Measurements from ENCODE around the gene HOXA1. TPM values are rescaled to one million over a fixed set of nuclear protein-coding genes. Genes with fewer than 3 reads are reported as not detected.
A peak's percentile ranks its signal among the peaks of the same experiment; 100 is the strongest.

Gene HOXA1
- under 1 TPM; 0.71 to 0.97 TPM for total RNA-seq
- long read RNA-seq, donor 1 = 0 reads
- long read RNA-seq, donor 2 = 0 reads

- intact Hi-C loops (cut with DNase I) = loop anchor here in 1 of 2 donors (5.0 to 10.0 kb wide), 2 partner anchors 61 to 239 kb away; no protein-coding TSS in a partner anchor
- DNase-seq (ENCODE audit: low spot score) = peak; percentile 96
Observed at GRCh38 chr7:27095897-27096767, at the start of gene HOXA1. TSS of gene HOXA1 (minus strand) at chr7:27096000. CDS start at chr7:27095912, 88 bp downstream.

GRCh38 chr7:27145165-27145913 lies 49.5 kb upstream of the HOXA1 start:
- DNase-seq (ENCODE audit: low spot score) = no peak
- intact Hi-C loops (cut with DNase I) = no loop called here

GRCh38 chr7:27144781-27145164 lies 49.0 kb upstream of the HOXA1 start:
- DNase-seq (ENCODE audit: low spot score) = no peak
- intact Hi-C loops (cut with DNase I) = loop anchor here in 1 of 2 donors (1.0 kb wide), 1 partner anchor 460 kb away; no protein-coding TSS in a partner anchor

- intact Hi-C loops (cut with DNase I) = loop anchor here in 1 of 2 donors (1.0 kb wide), 1 partner anchor 460 kb away; no protein-coding TSS in a partner anchor
- DNase-seq (ENCODE audit: low spot score) = no peak
Observed at GRCh38 chr7:27143950-27144780, 48.4 kb upstream of the HOXA1 start.

- intact Hi-C loops (cut with DNase I) = no loop called here
- DNase-seq (ENCODE audit: low spot score) = peak; percentile 92
Observed at GRCh38 chr7:27143023-27143949, 47.5 kb upstream of the HOXA1 start, which contains the start of gene HOXA5. TSS of gene HOXA5 (minus strand) at chr7:27143681. CDS start at chr7:27143607, 74 bp downstream.

- DNase-seq (ENCODE audit: low spot score) = no peak
- intact Hi-C loops (cut with DNase I) = no loop called here
Observed at GRCh38 chr7:27142580-27143022, 46.8 kb upstream of the HOXA1 start.

GRCh38 chr7:27141923-27142579 lies 46.3 kb upstream of the HOXA1 start:
- DNase-seq (ENCODE audit: low spot score) = no peak
- intact Hi-C loops (cut with DNase I) = no loop called here

GRCh38 chr7:27141137-27141922 lies 45.5 kb upstream of the HOXA1 start:
- no peak for DNase-seq (ENCODE audit: low spot score)
- intact Hi-C loops (cut with DNase I) = no loop called here

- DNase-seq (ENCODE audit: low spot score) = no peak
- intact Hi-C loops (cut with DNase I) = no loop called here
Observed at GRCh38 chr7:27140126-27140857, 44.5 kb upstream of the HOXA1 start.

GRCh38 chr7:27139334-27140125 lies 43.7 kb upstream of the HOXA1 start:
- no peak for DNase-seq (ENCODE audit: low spot score)
- intact Hi-C loops (cut with DNase I) = no loop called here

GRCh38 chr7:27138985-27139333 lies 43.2 kb upstream of the HOXA1 start:
- no peak for DNase-seq (ENCODE audit: low spot score)
- intact Hi-C loops (cut with DNase I) = no loop called here

- DNase-seq (ENCODE audit: low spot score) = no peak
- intact Hi-C loops (cut with DNase I) = no loop called here
Observed at GRCh38 chr7:27138472-27138871, 42.7 kb upstream of the HOXA1 start.

- DNase-seq (ENCODE audit: low spot score) = no peak
- intact Hi-C loops (cut with DNase I) = no loop called here
Observed at GRCh38 chr7:27137640-27138315, 42.0 kb upstream of the HOXA1 start.

GRCh38 chr7:27134392-27134791 lies 38.6 kb upstream of the HOXA1 start:
- intact Hi-C loops (cut with DNase I) = no loop called here
- no peak for DNase-seq (ENCODE audit: low spot score)
